ENCODE measurements around the gene MAPK10. TPM values are rescaled to one million over a fixed set of nuclear protein-coding genes. Genes with fewer than 3 reads are reported as not detected.
"Not testable (repeated sequence)": the region's sequence is repeated elsewhere in the genome, so short reads cannot be mapped to it uniquely, and the experiment has no call there.

MAPK10 gene
- total RNA-seq, 2 experiments from 2014 or later, result not detected

GRCh38 chr4:86075796-86076195 is 284.1 kb downstream of the MAPK10 start:
- CTCF ChIA-PET; H3K4me1 Mint-ChIP-seq (ENCODE audit: low read depth); H3K27me3 Mint-ChIP-seq (ENCODE audit: low read depth); H3K27ac Mint-ChIP-seq; intact Hi-C loops (cut with micrococcal nuclease); DNase-seq; H3K4me3 Mint-ChIP-seq; H3K9me3 Mint-ChIP-seq; H3K36me3 Mint-ChIP-seq (ENCODE audit: low read depth): not testable (repeated sequence)

DNA sequence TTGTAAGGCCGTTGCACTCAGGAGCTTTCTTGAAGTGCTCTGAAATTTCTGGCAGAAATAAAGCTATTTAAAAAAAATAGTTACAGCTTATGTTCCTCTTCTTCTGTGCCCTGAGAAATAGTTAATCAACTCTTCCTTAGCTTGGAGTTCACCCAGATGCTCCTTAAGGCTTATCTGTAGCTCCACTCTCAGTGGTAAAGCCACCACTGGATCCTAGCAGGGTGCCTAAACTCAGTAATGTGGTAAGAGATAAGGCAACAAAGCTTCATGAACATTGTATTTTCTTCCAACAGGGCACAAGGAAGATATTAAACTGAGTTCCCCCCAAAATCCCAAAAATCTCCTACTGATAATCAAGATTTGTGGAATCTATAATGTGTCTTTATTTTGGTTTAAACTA is 299.5 kb downstream of the MAPK10 start:
- H3K4me3 Mint-ChIP-seq, result no peak overlapping the region
- DNase-seq, result no peak
- no peaks in the 10 kb centered on the region for H3K27me3 Mint-ChIP-seq (ENCODE audit: low read depth)
- CTCF ChIA-PET, result no interaction called here
- no peaks in the 10 kb centered on the region for H3K36me3 Mint-ChIP-seq (ENCODE audit: low read depth)
- H3K4me1 Mint-ChIP-seq (ENCODE audit: low read depth), result no peaks in the 10 kb centered on the region
- intact Hi-C loops (cut with micrococcal nuclease), result no loop called here
- no peak overlapping the region for H3K27ac Mint-ChIP-seq
- no peaks in the 10 kb centered on the region for H3K9me3 Mint-ChIP-seq

DNA sequence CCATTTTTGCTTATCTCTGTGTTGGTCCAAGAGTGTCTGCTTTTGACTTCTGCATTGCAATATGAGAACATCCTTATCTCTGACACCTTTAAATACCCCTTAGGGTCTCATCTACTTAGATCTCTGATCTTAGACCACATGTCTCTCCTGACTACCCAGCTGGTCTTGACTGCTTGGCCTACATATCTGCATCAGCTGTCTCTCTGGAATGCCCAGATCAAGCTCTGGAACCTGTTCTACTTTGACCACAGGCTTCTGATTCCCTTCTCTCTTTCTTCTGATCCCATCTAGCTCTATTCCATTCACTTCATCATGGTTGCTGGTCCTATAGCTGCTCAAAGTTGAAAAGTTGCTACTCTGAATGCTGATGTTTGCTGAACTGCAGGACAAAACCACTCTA is 301.2 kb downstream of the MAPK10 start:
- no peaks in the 10 kb centered on the region for H3K4me1 Mint-ChIP-seq (ENCODE audit: low read depth)
- H3K9me3 Mint-ChIP-seq, result no peaks in the 10 kb centered on the region
- H3K36me3 Mint-ChIP-seq (ENCODE audit: low read depth), result no peaks in the 10 kb centered on the region
- H3K27ac Mint-ChIP-seq, result no peak overlapping the region
- no peak overlapping the region for H3K4me3 Mint-ChIP-seq
- intact Hi-C loops (cut with micrococcal nuclease), result no loop called here
- H3K27me3 Mint-ChIP-seq (ENCODE audit: low read depth), result no peaks in the 10 kb centered on the region
- DNase-seq, result no peak
- CTCF ChIA-PET, result interaction anchor here (0.6 to 1.3 kb wide), 2 partner anchors 14 to 1466 kb away, joined by 3 to 4 read pairs; no protein-coding TSS in a partner anchor

GRCh38 chr4:86055898-86056297 is 304.0 kb downstream of the MAPK10 start:
- no peak overlapping the region for H3K4me3 Mint-ChIP-seq
- CTCF ChIA-PET, result no interaction called here
- DNase-seq, result no peak
- intact Hi-C loops (cut with micrococcal nuclease), result no loop called here
- no peak overlapping the region for H3K27ac Mint-ChIP-seq
- H3K27me3 Mint-ChIP-seq (ENCODE audit: low read depth), result no peaks in the 10 kb centered on the region
- no peaks in the 10 kb centered on the region for H3K9me3 Mint-ChIP-seq
- H3K4me1 Mint-ChIP-seq (ENCODE audit: low read depth), result no peaks in the 10 kb centered on the region
- no peaks in the 10 kb centered on the region for H3K36me3 Mint-ChIP-seq (ENCODE audit: low read depth)

GRCh38 chr4:86054286-86055032 is 305.4 kb downstream of the MAPK10 start:
- intact Hi-C loops (cut with micrococcal nuclease), result no loop called here
- CTCF ChIA-PET, result interaction anchor here (1.1 kb wide), 1 partner anchor 25 kb away, joined by 4 read pairs; no protein-coding TSS in a partner anchor
- Mint-ChIP-seq H3K4me1 (ENCODE audit: low read depth) (no peaks in the 10 kb centered on the region), H3K36me3 (ENCODE audit: low read depth) (no peaks in the 10 kb centered on the region), H3K27me3 (ENCODE audit: low read depth) (no peaks in the 10 kb centered on the region), H3K9me3 (no peaks in the 10 kb centered on the region), H3K27ac (no peak overlapping the region), H3K4me3 (no peak overlapping the region)
- DNase-seq, result no peak

DNA sequence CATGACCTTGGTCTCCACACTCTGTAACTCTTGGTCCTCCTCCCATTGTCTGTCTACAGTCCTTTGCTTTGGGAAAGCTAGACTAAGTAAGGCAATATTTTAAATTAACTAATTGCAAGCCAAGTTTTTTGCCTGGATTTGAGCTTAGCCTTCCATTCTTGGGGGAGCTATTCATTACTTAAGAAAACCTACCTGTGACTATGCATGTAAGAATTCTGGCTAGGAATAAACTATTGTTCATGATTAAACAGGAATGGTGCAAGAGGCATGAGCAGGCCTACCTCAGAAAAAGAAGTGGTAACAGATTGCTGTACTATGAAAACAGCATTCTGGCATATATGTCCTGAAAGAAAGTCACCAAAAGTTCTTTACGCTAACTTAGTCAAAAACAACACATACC is 309.4 kb downstream of the MAPK10 start:
- DNase-seq, result no peak
- no peaks in the 10 kb centered on the region for H3K4me1 Mint-ChIP-seq (ENCODE audit: low read depth)
- CTCF ChIA-PET, result no interaction called here
- no peaks in the 10 kb centered on the region for H3K9me3 Mint-ChIP-seq
- H3K27me3 Mint-ChIP-seq (ENCODE audit: low read depth), result no peaks in the 10 kb centered on the region
- H3K27ac Mint-ChIP-seq, result no peak overlapping the region
- H3K4me3 Mint-ChIP-seq, result no peak overlapping the region
- intact Hi-C loops (cut with micrococcal nuclease), result no loop called here
- no peaks in the 10 kb centered on the region for H3K36me3 Mint-ChIP-seq (ENCODE audit: low read depth)

DNA sequence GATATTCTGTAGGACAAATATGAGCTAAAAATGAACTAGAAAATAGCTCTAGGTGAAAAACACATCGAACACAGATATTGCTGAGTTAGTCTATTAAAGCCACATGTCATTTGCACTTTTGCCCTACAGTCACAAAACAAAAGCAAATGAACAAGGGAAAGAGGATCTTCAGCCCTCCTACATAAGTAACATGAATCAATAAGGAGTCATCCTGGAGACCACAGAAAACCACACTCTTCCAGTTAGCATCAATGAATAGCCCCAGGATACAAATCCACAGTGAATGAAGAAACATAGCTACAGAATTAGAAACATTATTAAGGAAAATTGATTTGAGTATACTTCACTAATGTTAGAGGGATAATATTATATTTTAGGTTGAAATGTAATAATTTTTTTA is 311.4 kb downstream of the MAPK10 start:
- Mint-ChIP-seq H3K27ac (no peak overlapping the region), H3K4me1 (ENCODE audit: low read depth) (no peaks in the 10 kb centered on the region), H3K9me3 (no peaks in the 10 kb centered on the region), H3K27me3 (ENCODE audit: low read depth) (no peaks in the 10 kb centered on the region), H3K36me3 (ENCODE audit: low read depth) (no peaks in the 10 kb centered on the region), H3K4me3 (no peak overlapping the region)
- CTCF ChIA-PET, result no interaction called here
- no peak for DNase-seq
- intact Hi-C loops (cut with micrococcal nuclease), result loop anchor here (10.0 kb wide), 1 partner anchor 294 kb away; no protein-coding TSS in a partner anchor

DNA sequence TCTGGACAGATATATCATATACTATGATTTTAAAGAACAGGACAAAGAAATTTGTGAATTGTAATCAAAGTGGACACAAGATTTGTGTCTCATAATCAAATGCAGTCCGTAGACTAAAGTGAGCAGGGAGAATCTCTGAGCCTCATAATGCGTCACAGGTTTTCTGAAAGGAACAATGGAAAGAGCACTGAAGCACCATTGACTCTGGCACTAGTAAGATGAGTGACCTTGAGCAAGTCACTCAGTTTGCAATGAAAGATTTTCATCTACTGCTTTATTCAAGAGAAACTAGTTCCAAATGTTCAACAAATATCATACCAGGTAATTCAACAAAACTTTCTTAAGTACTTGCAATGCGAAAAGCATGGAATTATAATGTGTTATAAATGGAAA is 315.3 kb downstream of the MAPK10 start:
- no peak for DNase-seq
- Mint-ChIP-seq H3K27ac (no peak overlapping the region), H3K4me3 (no peak overlapping the region), H3K9me3 (no peaks in the 10 kb centered on the region), H3K4me1 (ENCODE audit: low read depth) (no peaks in the 10 kb centered on the region), H3K36me3 (ENCODE audit: low read depth) (no peaks in the 10 kb centered on the region), H3K27me3 (ENCODE audit: low read depth) (no peaks in the 10 kb centered on the region)
- CTCF ChIA-PET, result interaction anchor here (0.8 to 1.6 kb wide), 4 partner anchors 14 to 960 kb away, joined by 3 to 6 read pairs (median 4); no protein-coding TSS in a partner anchor
- intact Hi-C loops (cut with micrococcal nuclease), result loop anchor here (1.0 to 10.0 kb wide), 2 partner anchors 290 to 896 kb away; no protein-coding TSS in a partner anchor

DNA sequence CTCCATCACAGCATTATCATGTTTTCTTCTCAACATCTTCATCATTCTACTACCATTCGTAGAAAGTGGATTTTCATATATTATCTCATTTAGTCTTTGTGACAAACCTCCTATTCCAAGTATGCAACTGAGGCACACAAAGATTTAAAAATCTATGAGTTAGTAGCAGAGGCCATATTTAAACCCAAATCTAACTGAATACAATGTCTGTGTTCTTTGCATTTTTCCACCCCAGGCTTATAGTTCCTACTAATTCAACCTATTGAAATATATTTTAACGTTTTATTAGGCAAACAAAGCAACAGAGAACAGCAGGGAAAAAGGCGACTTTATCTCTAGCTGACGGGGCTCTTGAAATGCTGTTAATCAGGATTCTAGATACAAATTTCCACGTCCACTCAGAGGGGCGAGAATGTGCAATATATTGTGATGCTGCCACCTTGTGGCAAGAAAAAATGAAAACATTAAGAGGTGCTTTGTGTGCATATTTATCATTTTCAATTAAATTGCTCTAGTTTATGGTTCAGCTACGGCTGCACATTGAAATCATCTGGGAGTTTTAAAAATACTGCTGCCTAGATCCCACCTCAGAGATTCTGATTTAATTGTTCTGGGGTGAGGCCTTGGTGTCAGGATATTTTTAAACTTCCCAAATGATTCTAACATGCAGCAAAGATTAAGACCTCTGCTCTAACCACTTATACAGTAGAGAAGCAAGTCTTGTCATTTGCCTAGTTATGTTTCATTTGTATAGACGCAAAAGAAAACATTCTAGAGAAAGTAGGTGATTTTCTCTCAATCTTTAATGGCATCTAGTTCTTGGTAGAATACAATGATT is 315.9 kb downstream of the MAPK10 start:
- no peaks in the 10 kb centered on the region for H3K4me1 Mint-ChIP-seq (ENCODE audit: low read depth)

DNA sequence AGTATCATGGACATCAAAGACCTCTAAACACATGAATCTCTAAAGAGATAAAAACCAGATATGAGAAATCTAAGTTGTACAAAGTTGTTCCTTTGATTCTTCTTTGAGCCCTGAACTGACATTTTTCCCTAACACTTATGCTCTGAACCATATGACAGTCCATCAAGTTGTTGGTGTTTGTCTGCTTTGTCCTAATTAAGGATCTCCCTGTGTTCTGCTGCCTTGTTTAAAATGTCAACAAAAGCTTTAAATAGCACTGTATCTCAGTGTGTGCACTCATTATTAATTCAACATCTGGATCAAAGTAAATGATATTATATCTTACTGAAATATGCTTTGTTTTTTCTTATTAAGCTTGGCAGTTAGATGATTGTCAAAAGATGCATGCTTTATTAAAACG is 321.8 kb downstream of the MAPK10 start:
- CTCF ChIA-PET, result no interaction called here
- no peaks in the 10 kb centered on the region for H3K4me1 Mint-ChIP-seq (ENCODE audit: low read depth)
- intact Hi-C loops (cut with micrococcal nuclease), result no loop called here
- no peaks in the 10 kb centered on the region for H3K36me3 Mint-ChIP-seq (ENCODE audit: low read depth)
- H3K27ac Mint-ChIP-seq, result no peak overlapping the region
- H3K4me3 Mint-ChIP-seq, result no peak overlapping the region
- peaks cover 8% of the 10 kb centered on the region for H3K27me3 Mint-ChIP-seq (ENCODE audit: low read depth)
- no peaks in the 10 kb centered on the region for H3K9me3 Mint-ChIP-seq
- no peak for DNase-seq

More for the DNA sequence above, 315.9 kb downstream of the MAPK10 start:
- Mint-ChIP-seq H3K27ac (no peak overlapping the region), H3K36me3 (ENCODE audit: low read depth) (no peaks in the 10 kb centered on the region), H3K4me3 (no peak overlapping the region), H3K27me3 (ENCODE audit: low read depth) (no peaks in the 10 kb centered on the region), H3K9me3 (no peaks in the 10 kb centered on the region)
- peak; percentile 9 for DNase-seq
- CTCF ChIA-PET, result interaction anchor here (0.8 to 1.5 kb wide), 3 partner anchors 13 to 959 kb away, joined by 3 to 4 read pairs (median 3); no protein-coding TSS in a partner anchor
- intact Hi-C loops (cut with micrococcal nuclease), result loop anchor here (1.0 to 10.0 kb wide), 2 partner anchors 289 to 896 kb away; no protein-coding TSS in a partner anchor

DNA sequence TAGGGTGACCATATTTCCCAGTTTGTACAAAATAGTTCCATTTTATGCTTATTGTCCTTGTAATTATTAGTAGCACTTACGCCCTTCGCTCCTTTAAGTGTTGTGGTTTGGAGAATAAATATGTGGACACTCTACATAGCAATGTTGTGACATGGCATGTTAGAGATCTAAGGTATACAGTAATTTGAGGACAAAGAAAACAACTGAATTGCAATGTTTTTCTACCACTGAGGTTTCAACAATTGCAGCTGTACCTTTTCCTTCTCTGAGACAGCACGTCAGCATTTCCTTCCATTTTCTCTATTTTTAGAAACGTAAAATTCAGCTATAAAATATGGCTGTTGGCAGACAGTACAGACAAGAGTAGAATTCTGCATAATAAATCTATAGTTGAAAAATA is 323.1 kb downstream of the MAPK10 start:
- Mint-ChIP-seq H3K9me3 (no peaks in the 10 kb centered on the region), H3K4me3 (no peak overlapping the region), H3K36me3 (ENCODE audit: low read depth) (no peaks in the 10 kb centered on the region), H3K27ac (no peak overlapping the region), H3K27me3 (ENCODE audit: low read depth) (peaks cover 10% of the 10 kb centered on the region), H3K4me1 (ENCODE audit: low read depth) (no peaks in the 10 kb centered on the region)
- intact Hi-C loops (cut with micrococcal nuclease), result no loop called here
- no peak for DNase-seq
- CTCF ChIA-PET, result no interaction called here

- Mint-ChIP-seq H3K9me3 (no peaks in the 10 kb centered on the region), H3K4me3 (no peak overlapping the region), H3K4me1 (ENCODE audit: low read depth) (no peaks in the 10 kb centered on the region), H3K36me3 (ENCODE audit: low read depth) (no peaks in the 10 kb centered on the region), H3K27me3 (ENCODE audit: low read depth) (peaks cover 10% of the 10 kb centered on the region), H3K27ac (no peak overlapping the region)
- DNase-seq, result no peak
- CTCF ChIA-PET, result no interaction called here
- intact Hi-C loops (cut with micrococcal nuclease), result no loop called here
These were observed 324.2 kb downstream of the MAPK10 start for GRCh38 chr4:86035688-86036087.
